Right cardiac atrium (tissue), 5 donors: ENCODE data around the gene RSPO3. TPM values are rescaled to one million over a fixed set of nuclear protein-coding genes. Genes with fewer than 3 reads are reported as not detected.
"Not testable (repeated sequence)": the region's sequence is repeated elsewhere in the genome, so short reads cannot be mapped to it uniquely, and the experiment has no call there.

ENCODE experiments used
- ATAC-seq, 2 donors: fragments of 200-7000 bp; cut with Tn5 transposase; one replicate each; pipeline versions ENCODE4 v1.8.0 to v1.9.1; 2020; ENCODE audit warnings: moderate library complexity in 2 of 2, mild to moderate bottlenecking in 1 of 2
- DNase-seq, 3 donors: peaks; one replicate each; pipeline ENCODE4 v3.0.0-alpha.2; 2020
- H3K27ac ChIP-seq: one replicate; pipeline ENCODE4 v1.5.1; 2013; ENCODE audit warnings: mild to moderate bottlenecking, low read length, control low read depth, moderate library complexity
- H3K27me3 ChIP-seq: one replicate; pipeline ENCODE4 v1.6.1; 2013; ENCODE audit not compliant: control insufficient read depth, insufficient read depth
- H3K4me1 ChIP-seq: one replicate; pipeline ENCODE4 v1.6.1; 2013; ENCODE audit warnings: low read length; ENCODE audit not compliant: control insufficient read depth, insufficient read depth
- H3K4me3 ChIP-seq: one replicate; pipeline ENCODE4 v1.5.1; 2013; ENCODE audit warnings: low read length, control low read depth
- H3K9me3 ChIP-seq: one replicate; pipeline ENCODE4 v1.6.1; 2013; ENCODE audit warnings: low read length; ENCODE audit not compliant: control insufficient read depth
- WGBS: extraction: QIAGEN DNeasy Blood & Tissue Kit; methylation state at CpG from one replicate; pipeline ENCODE4 v1.1.7; 2013; 5-methylcytosine and 5-hydroxymethylcytosine counted together
- intact Hi-C, 4 donors: fragments of 100-400 bp; cut with DNase I; formaldehyde crosslinking; loops; one replicate each; pipeline versions ENCODE4 v1.11.0 to v1.14.0; 2022 to 2023
- polyA plus RNA-seq: library from polyadenylated mRNA; stranded (reverse); fragments of 200-250 nt; gene quantifications from one replicate; pipeline ENCODE4 v1.2.3, GENCODE V29; 2013
- total RNA-seq, 4 donors: library from RNA; stranded (reverse); fragmentation: NEBNext Ultra II Directional; extraction: Animal tissue kit (Norgen Biotek cat#: 25700); gene quantifications; one replicate each; pipeline ENCODE4 v1.2.1, GENCODE V29; 2021
- donor health status: healthy with polysubstance abuse.
- donor health status: DM: no; HTN: yes; CAD: no.
- donor health status: DM: no; HTN: no; CAD: no.
- donor health status: DM: no; HTN: yes; CAD: no; lungs with severe emphysema.
- donor health status: DM: yes; HTN: yes; CAD: no.

RSPO3 gene
- total and polyA plus RNA-seq, 5 donors = 0.34 to 1.3 (median 0.81) TPM

DNA sequence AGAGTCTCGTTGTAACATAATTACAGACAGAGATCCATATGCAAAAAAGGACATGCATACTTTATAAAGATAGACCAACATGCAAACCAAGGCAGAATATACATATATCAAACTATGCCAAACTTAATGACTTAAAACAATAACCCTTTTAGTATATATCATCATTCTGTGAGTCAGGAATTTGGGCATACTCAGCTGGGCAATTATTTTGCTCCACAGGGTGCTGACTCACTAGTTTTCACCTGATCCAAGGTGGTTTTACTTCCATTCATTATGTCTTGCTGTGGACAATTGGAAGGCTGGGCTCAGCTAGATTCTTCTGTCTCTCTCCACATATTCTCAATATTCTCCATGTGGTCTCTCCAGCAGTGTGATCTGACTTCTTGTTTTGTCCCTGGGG, 107.0 kb downstream of the RSPO3 start:
- Histone ChIP-seq H3K9me3 (no peaks in the 10 kb centered on the region), H3K27me3 (no peaks in the 10 kb centered on the region), H3K4me3 (no peak overlapping the region), H3K4me1 (no peaks in the 10 kb centered on the region), H3K27ac (no peak overlapping the region)
- ATAC-seq = no peak
- intact Hi-C loops = no loop called here
- 55% methylated on average over 1 of the region's 1 CpG for WGBS
- no peak for DNase-seq

GRCh38 chr6:127233819-127234218, 115.3 kb downstream of the RSPO3 start:
- H3K4me1 ChIP-seq, H3K27ac ChIP-seq, H3K9me3 ChIP-seq, H3K27me3 ChIP-seq, DNase-seq, H3K4me3 ChIP-seq, intact Hi-C loops, ATAC-seq: not testable (repeated sequence)
- 79% methylated on average over 3 of the region's 3 CpGs for WGBS

DNA sequence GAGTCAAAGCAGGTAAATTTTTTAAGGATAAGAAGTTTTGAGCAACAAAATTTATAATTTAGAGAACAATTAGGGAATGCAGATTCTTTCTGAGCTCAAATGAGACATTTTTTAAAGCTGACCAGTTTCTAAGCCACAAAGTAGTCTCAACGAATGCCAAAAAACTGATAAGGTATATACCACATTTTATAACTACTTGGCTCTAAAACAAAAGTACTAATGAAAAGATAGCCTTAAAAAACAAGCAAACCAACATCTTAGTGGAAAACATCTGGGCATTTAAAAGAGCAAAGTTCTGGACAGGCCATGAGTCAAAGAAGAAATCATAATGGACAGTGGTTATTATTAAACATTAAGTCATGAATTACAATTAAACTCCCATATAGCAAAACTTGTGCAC, 125.0 kb downstream of the RSPO3 start:
- no peak overlapping the region for H3K4me3 ChIP-seq
- 39% methylated on average over 1 of the region's 1 CpG for WGBS
- DNase-seq = no peak

More for the DNA sequence above, 125.0 kb downstream of the RSPO3 start:
- no peak for ATAC-seq
- H3K4me1 ChIP-seq = no peaks in the 10 kb centered on the region
- intact Hi-C loops = no loop called here
- H3K27me3 ChIP-seq = no peaks in the 10 kb centered on the region
- no peaks in the 10 kb centered on the region for H3K9me3 ChIP-seq
- no peak overlapping the region for H3K27ac ChIP-seq

Other genes starting within 250 kb of the RSPO3 start
- 10 to 100 TPM; 42.9 to 50.8 (median 46.2) TPM for gene RNF146, start 148.2 kb downstream of the RSPO3 start, total RNA-seq
- 34.6 TPM for gene RNF146, start 148.2 kb downstream of the RSPO3 start, polyA plus RNA-seq
- 10 to 100 TPM; 32.9 to 40.5 (median 36.0) TPM for gene ECHDC1, start 224.9 kb downstream of the RSPO3 start, total RNA-seq
- gene ECHDC1, start 224.9 kb downstream of the RSPO3 start, polyA plus RNA-seq = 31.9 TPM